PC-9 (cell line): Measurements from ENCODE around the gene MYO1H. TPM values are rescaled to one million over a fixed set of nuclear protein-coding genes. Genes with fewer than 3 reads are reported as not detected.

ENCODE experiments used
- BruUV-seq: library from RNA; stranded (reverse); fragments of 400-500 nt; replicated peaks from 2 replicates; lab custom pipeline; 2021; lab: Mats Ljungman, UMichigan
- CTCF ChIA-PET: fragments of 300-600 bp; sonication (Branson Sonifier 250); formaldehyde crosslinking; loops from one replicate; lab custom pipeline; 2022; ENCODE audit warnings: antibody characterized with exemption; lab: Charles Lee
- POLR2A ChIA-PET: fragments of 300-600 bp; sonication (Branson Sonifier 250); formaldehyde crosslinking; loops from one replicate; lab custom pipeline; 2022; ENCODE audit warnings: antibody characterized with exemption; ENCODE audit not compliant: unreplicated experiment; lab: Charles Lee
- DNase-seq, 2 experiments: peaks; one replicate each; pipeline versions ENCODE4 v3.0.0 to v3.0.0-alpha.2; 2015 to 2022; ENCODE audit warnings: mixed read lengths in 1 of 2
- H2AFZ ChIP-seq: fragments of 200-600 bp; sonication (generic); 2 replicates; pipeline ENCODE4 v1.8.1; 2017; ENCODE audit warnings: antibody characterized with exemption
- H3F3A ChIP-seq: fragments of 200-600 bp; sonication (generic); 2 replicates; pipeline ENCODE4 v1.8.1; 2017; ENCODE audit warnings: antibody characterized with exemption, mild to moderate bottlenecking, low read depth; ENCODE audit not compliant: insufficient read depth
- H3K27ac ChIP-seq: fragments of 200-600 bp; sonication (generic); 2 replicates; pipeline ENCODE4 v1.6.1; 2016; ENCODE audit warnings: mixed run types
- H3K27me3 ChIP-seq: fragments of 200-600 bp; sonication (generic); 2 replicates; pipeline ENCODE4 v1.6.1; 2016; ENCODE audit warnings: low read depth, mixed run types; ENCODE audit not compliant: insufficient read depth
- H3K36me3 ChIP-seq: fragments of 200-600 bp; sonication (generic); 2 replicates; pipeline ENCODE4 v1.6.1; 2016; ENCODE audit warnings: low read depth, mixed run types
- H3K4me1 ChIP-seq: fragments of 200-600 bp; sonication (generic); replicated peaks from 2 replicates; pipeline ENCODE4 v1.6.1; 2016; ENCODE audit warnings: mixed run types; ENCODE audit not compliant: insufficient read depth
- H3K4me2 ChIP-seq: fragments of 200-600 bp; sonication (generic); 2 replicates; pipeline ENCODE4 v1.6.1; 2017; ENCODE audit warnings: mixed run types
- H3K4me3 ChIP-seq: fragments of 200-600 bp; sonication (generic); 2 replicates; pipeline ENCODE4 v1.6.1; 2016; ENCODE audit warnings: mixed run types
- H3K79me2 ChIP-seq: fragments of 200-600 bp; sonication (generic); 2 replicates; pipeline ENCODE4 v1.6.1; 2017; ENCODE audit warnings: low read depth, mixed run types
- H3K9me2 ChIP-seq: fragments of 200-600 bp; sonication (generic); 2 replicates; pipeline ENCODE4 v1.8.1; 2017; ENCODE audit warnings: mild to moderate bottlenecking; ENCODE audit not compliant: insufficient read depth
- H3K9me3 ChIP-seq: fragments of 200-600 bp; sonication (generic); 2 replicates; pipeline ENCODE4 v1.8.1; 2016; ENCODE audit warnings: low read depth; ENCODE audit not compliant: insufficient read depth
- H4K20me1 ChIP-seq: fragments of 200-600 bp; sonication (generic); 2 replicates; pipeline ENCODE4 v1.8.1; 2017; ENCODE audit not compliant: insufficient read depth
- CTCF ChIP-seq: fragments of 200-600 bp; sonication (generic); conservative IDR thresholded peaks from 2 replicates; pipeline ENCODE4 v1.6.1; 2017; ENCODE audit warnings: mixed run types, antibody characterized with exemption, mild to moderate bottlenecking, moderate library complexity
- EZH2 ChIP-seq: fragments of 200-600 bp; sonication (generic); IDR thresholded peaks from 2 replicates; pipeline ENCODE4 v1.8.0; 2017; ENCODE audit warnings: antibody characterized with exemption, low read depth
- intact Hi-C: fragments of 100-400 bp; cut with micrococcal nuclease; formaldehyde crosslinking; loops from one replicate; pipeline ENCODE4 v1.10.0; 2022; ENCODE audit not compliant: unreplicated experiment
- total RNA-seq: library from RNA; stranded (reverse); gene quantifications from 2 replicates; pipeline ENCODE4 v1.2.3, GENCODE V29; 2021

The MYO1H gene
- total RNA-seq, 1 experiment from 2014 or later, result not detected

GRCh38 chr12:109482894-109483293 lies 135.2 kb downstream of the MYO1H start:
- POLR2A ChIA-PET, result interaction anchor here (0.6 kb wide), 1 partner anchor 30 kb away, joined by 6 read pairs; no protein-coding TSS in a partner anchor
- no peak for TF ChIP-seq EZH2
- TF ChIP-seq CTCF, result no peak
- no peaks in the 10 kb centered on the region for H3K27me3 ChIP-seq
- no peaks in the 10 kb centered on the region for H3K9me3 ChIP-seq
- intact Hi-C loops, result no loop called here
- no TSS peak for BruUV-seq
- H3F3A ChIP-seq, result no peaks in the 10 kb centered on the region
- peaks cover 17% of the 10 kb centered on the region for H3K79me2 ChIP-seq
- CTCF ChIA-PET, result interaction anchor here (0.6 kb wide), 1 partner anchor 1094 kb away, joined by 6 read pairs; no protein-coding TSS in a partner anchor
- H3K9me2 ChIP-seq, result no peaks in the 10 kb centered on the region
- no peak overlapping the region for H3K4me2 ChIP-seq
- DNase-seq, result no peak
- H3K4me3 ChIP-seq, result no peak overlapping the region
- H3K27ac ChIP-seq, result no peak overlapping the region
- peaks cover 15% of the 10 kb centered on the region; the same call in 1 of the 2 replicates for H3K36me3 ChIP-seq
- H2AFZ ChIP-seq, result no peak overlapping the region
- no peaks in the 10 kb centered on the region for H4K20me1 ChIP-seq
- H3K4me1 ChIP-seq, result peaks cover 9% of the 10 kb centered on the region; the same call in 1 of the 2 replicates

GRCh38 chr12:109483346-109483745 lies 135.6 kb downstream of the MYO1H start:
- intact Hi-C loops, result no loop called here
- Histone ChIP-seq H3K27me3 (no peaks in the 10 kb centered on the region), H3K4me2 (no peak overlapping the region), H2AFZ (no peak overlapping the region), H3K27ac (no peak overlapping the region), H3K79me2 (peaks cover 13% of the 10 kb centered on the region), H3K9me3 (no peaks in the 10 kb centered on the region), H3K9me2 (no peaks in the 10 kb centered on the region), H4K20me1 (no peaks in the 10 kb centered on the region), H3K36me3 (peaks cover 15% of the 10 kb centered on the region; the same call in 1 of the 2 replicates), H3K4me3 (no peak overlapping the region), H3F3A (no peaks in the 10 kb centered on the region), H3K4me1 (peaks cover 6% of the 10 kb centered on the region; the same call in 1 of the 2 replicates)
- CTCF ChIA-PET, result no interaction called here
- no peak for TF ChIP-seq EZH2
- no peak for TF ChIP-seq CTCF
- POLR2A ChIA-PET, result interaction anchor here (0.6 kb wide), 1 partner anchor 30 kb away, joined by 6 read pairs; no protein-coding TSS in a partner anchor
- DNase-seq, result no peak
- no TSS peak for BruUV-seq

DNA sequence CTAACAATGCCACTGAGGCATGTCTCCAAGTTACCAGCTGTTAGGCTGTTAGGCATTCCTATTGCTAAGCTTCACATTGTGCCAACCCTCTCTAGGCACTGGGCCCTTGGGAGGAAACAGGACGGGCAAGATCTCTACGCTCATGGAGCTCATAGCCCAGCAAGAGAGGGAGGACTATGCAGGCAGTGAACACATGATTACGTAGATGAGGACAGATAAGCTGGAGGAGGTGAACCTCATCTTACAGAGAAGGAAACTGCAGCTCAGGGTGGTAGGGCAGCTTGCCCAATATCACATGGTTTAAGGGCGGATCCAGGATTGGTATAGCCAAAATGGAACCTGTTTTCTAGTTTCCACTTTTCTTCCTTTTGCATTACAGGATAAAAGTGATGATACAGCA lies 137.5 kb downstream of the MYO1H start:
- no peaks in the 10 kb centered on the region for H3K27me3 ChIP-seq
- no TSS peak for BruUV-seq
- H3K4me2 ChIP-seq, result no peak overlapping the region
- ChIA-PET POLR2A (no interaction called here), CTCF (no interaction called here)
- no peaks in the 10 kb centered on the region for H3K9me3 ChIP-seq
- H3K36me3 ChIP-seq, result peaks cover 15% of the 10 kb centered on the region
- no peaks in the 10 kb centered on the region for H3K9me2 ChIP-seq
- no peaks in the 10 kb centered on the region for H3K79me2 ChIP-seq
- intact Hi-C loops, result no loop called here
- H2AFZ ChIP-seq, result no peak overlapping the region
- TF ChIP-seq CTCF (no peak), EZH2 (no peak)
- H3F3A ChIP-seq, result no peaks in the 10 kb centered on the region
- no peak for DNase-seq
- no peak overlapping the region for H3K4me3 ChIP-seq
- H3K4me1 ChIP-seq, result no peaks in the 10 kb centered on the region
- H4K20me1 ChIP-seq, result no peaks in the 10 kb centered on the region
- H3K27ac ChIP-seq, result no peak overlapping the region
